ENCODE measurements around the gene FAM149A.

FAM149A gene

GRCh38 chr4:186107947-186108346 lies 3.4 kb downstream of the FAM149A start:
- no peak for FAIRE-seq

DNA sequence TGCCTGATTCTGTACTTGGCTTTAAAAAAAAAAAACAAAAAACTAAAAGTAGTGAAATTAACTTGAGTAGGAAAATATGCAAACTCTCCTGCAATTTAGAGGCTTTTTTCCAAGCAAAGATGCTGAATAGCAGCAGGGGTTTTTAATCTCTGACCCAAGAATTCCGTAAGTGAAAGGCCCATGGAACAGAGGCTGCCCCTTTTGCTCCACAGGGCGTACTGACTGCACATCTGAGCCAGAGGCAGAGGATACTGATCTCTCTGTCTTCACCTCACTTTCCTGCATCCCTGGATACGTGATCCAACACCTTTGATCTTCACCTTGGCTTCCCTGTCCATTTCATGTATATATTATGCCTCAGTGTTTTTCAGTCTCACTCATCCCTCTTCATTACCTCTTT lies 3.9 kb downstream of the FAM149A start:
- no peak for FAIRE-seq

- FAIRE-seq = no peak
Measured at GRCh38 chr4:186109245-186109644, 4.7 kb downstream of the FAM149A start.

GRCh38 chr4:186116697-186117096 lies 12.2 kb downstream of the FAM149A start:
- no peak for FAIRE-seq

DNA sequence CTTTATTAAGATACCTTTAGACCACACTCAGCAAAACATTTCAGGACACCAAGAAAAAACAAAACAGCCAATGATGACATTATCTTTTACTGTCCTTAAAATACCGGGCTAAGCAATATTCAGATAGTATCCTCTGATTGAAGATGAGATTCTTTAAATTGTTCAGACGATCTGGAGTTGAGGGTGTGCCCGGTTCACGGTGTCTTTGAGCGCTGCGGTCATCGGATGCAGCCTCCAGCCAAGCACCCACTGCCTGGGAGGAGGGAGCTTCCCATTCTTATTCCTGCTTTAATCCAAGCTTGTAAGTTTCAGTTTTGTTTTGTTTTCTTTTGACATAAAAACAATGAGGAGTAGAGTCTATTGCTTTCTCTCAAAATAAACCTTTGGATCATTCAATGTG lies 14.1 kb downstream of the FAM149A start:
- no peak for FAIRE-seq

GRCh38 chr4:186121057-186121456 lies 16.6 kb downstream of the FAM149A start:
- no peak for FAIRE-seq

- FAIRE-seq = no peak
Measured at GRCh38 chr4:186128842-186129241, 24.3 kb downstream of the FAM149A start.

GRCh38 chr4:186131935-186132334 lies 27.4 kb downstream of the FAM149A start:
- no peak for FAIRE-seq

DNA sequence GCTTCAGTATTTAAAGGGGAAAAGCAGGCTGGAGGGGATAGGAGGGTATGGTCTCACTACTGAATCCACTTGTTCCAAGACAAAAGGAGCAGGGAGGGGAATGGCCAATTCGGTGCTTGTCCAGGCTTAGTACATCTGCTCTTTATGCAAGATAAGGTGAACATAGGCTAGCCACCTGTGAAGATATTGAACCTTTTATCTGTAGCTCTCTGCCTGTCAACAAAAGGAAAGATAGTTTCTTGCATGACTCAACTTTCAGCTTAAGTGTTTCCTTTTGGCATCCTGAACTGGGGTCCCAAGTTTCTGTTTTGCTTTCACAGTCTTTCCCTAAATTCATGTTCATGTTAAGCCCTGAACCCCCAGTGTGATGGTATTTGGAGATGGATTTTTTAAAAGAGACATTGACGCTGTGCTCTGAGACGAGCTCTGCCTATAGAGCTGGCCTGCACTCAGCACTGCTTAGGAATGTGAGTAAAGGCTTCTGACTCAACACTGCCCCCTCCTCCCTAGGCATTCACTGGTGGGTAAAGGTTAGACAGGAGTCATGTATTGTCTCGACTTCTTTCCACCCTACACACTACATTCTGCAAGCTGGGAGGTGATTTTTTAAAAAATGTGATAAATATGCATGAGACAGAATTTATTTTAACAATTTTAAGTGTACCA lies 28.2 kb downstream of the FAM149A start:
- peak; percentile 46 for FAIRE-seq

- no peak for FAIRE-seq
Measured at GRCh38 chr4:186134257-186134656, 29.8 kb downstream of the FAM149A start.

DNA sequence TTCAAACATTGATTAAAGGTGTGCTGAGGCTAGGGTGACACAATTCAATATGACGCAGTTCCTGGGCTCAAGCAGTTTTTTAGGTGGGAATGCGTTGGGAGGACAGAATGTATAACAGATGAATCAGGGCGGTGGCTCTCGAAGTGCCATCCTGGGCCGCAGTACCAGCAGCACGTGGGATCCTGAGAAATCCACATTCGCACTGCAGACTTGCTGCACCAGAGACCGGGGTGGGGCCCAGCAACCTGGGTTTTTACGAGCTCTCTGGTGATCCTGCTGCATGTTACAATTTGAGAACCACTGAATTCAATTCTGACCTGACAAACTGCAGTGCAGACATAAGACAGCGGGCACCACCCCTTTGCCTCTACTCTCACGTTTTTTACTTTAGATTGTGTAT lies 30.4 kb downstream of the FAM149A start:
- FAIRE-seq = no peak

GRCh38 chr4:186137196-186137794 lies 32.8 kb downstream of the FAM149A start:
- peak; percentile 95 for FAIRE-seq

- FAIRE-seq = no peak
Measured at GRCh38 chr4:186144198-186144945, 39.9 kb downstream of the FAM149A start.

- no peak for FAIRE-seq
Measured at GRCh38 chr4:186144946-186145569, 40.6 kb downstream of the FAM149A start.

DNA sequence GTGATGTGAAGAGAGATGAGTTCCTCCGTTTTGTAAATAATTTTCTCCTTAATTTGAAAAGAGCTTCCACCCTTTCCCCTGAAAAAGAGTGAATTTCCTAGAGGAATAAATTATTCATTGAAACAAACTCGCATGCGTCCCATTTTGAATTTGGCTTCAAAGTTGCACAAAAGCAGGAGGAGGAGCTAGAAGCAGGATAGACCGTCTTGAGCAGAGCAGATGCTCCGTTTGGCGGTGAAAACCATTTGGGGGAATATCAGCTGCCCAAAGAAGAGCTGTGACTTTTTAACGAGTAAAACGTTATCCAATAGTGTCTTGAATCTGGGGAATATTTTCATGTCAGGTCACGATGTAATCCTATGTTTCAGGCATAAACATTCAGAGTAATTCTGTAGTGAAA lies 42.0 kb downstream of the FAM149A start:
- no peak for FAIRE-seq

DNA sequence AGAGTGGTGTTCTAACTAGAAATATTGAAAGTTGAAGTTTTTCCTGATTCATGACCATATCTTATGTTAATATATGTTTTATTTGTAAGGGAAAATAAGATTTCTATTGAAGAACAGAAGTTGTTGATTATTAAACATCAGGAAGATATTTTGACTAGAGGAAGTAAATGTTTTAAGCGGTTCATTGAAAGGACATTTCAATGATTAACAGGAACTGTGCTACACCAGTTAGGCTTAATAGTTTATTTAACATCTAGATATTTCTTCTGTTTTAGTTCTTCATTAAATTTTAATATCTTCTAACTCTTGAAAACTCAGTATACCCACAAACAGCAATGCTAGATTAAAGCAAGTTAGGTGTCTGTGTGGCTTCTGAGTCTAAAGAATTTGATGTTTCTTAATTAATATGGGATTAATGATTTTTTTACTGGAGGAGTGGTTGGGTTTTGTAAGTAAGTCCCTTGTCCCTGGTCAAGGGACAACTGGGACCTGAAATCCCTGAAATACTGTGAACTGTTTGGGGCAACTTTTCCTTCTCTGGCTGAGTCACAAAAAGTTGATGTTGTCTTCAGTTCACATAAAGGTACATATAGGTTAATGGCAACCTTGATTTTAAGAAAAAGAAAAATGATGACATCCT lies 44.0 kb downstream of the FAM149A start:
- FAIRE-seq = no peak

DNA sequence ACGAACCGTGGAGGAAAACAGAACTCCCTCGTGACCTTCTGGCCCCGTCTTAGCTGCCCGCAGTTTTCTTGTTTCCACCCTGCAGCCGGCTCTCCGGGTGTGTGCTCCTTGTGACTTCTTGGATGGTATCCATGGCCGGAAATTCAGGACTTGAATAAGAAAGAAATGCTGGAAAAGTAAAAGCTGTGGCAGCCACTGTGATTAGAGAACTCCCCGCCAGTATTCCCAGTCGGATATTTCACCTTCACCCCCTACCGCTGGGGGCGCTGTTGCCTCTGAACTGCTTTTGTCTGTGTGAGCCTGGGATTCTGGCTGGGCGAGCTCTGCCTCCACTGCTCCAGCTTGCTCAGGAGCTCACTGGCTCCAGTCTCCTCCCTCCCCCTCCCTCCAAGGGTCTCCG lies 45.4 kb downstream of the FAM149A start:
- no peak for FAIRE-seq

DNA sequence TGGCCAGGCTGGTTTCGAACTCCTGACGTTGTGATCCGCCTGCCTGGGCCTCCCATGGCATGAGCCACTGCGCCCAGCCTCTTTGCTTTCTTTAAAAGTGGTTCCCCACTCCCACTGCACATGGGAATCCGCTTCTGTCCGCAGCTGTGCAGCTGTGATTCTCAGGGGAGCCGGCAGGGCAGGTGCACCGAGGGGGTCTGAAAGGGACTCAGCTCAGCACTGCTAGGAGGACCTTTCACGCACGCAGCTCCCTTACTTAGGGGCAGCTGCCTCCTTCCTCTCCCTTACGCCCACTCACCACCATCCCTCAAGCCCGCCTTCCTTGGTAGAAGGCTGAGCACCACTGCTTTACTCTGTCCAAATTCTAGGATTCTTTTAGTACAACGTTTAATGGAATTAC lies 46.4 kb downstream of the FAM149A start:
- FAIRE-seq = no peak

- FAIRE-seq = no peak
Measured at GRCh38 chr4:186151499-186151898, 47.0 kb downstream of the FAM149A start.

GRCh38 chr4:186158021-186158813 lies 53.7 kb downstream of the FAM149A start:
- FAIRE-seq = no peak

DNA sequence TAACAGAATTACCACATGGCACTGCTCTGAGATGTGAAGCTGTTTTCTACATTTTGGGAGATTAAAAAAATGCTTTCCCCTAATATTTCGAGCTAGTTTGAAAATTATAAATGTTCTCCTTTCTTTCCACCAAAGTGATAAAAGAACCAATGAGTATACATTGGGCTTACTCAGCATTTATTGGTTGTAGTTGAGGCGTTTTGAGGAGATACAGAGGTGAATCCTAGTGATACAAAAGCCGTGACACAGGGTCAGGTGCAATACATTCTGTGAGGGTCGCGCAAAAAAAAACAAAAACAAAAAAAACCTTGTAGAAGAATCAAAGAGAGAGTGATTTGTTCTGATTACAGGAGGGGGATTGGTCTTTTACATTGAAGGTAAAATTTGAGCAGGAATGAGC lies 54.5 kb downstream of the FAM149A start:
- FAIRE-seq = no peak

DNA sequence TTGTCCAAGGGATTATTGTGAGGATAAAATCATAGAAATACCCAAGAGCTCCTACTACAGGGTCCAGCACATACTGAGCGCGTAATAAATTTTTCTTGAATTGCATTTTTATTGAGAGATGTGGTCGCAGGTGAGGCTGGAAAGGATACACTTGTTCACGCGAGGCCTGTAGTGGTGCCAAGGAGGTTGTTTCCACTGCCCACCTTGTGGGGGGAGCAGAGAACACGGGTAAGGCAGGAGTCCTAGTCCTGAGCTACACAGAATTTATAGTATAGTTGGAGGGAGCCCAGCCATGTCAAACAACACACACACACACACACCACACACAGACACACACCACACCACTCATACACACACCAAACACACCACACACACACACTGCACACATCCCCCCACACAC lies 55.1 kb downstream of the FAM149A start:
- no peak for FAIRE-seq

Measured in TTC549 (cell line).